Endodermal cell (in vitro differentiated cells): ENCODE measurements around the gene FBXW11. TPM values are rescaled to one million over a fixed set of nuclear protein-coding genes. Genes with fewer than 3 reads are reported as not detected.
"Not testable (repeated sequence)": the region's sequence is repeated elsewhere in the genome, so short reads cannot be mapped to it uniquely, and the experiment has no call there.

Experiments
- DNase-seq: peaks from one replicate; pipeline ENCODE4 v3.0.0-alpha.2; 2017
- H3K27ac ChIP-seq: 2 replicates; pipeline ENCODE4 v1.5.1; 2013; ENCODE audit warnings: mild to moderate bottlenecking, low read depth, low read length, moderate library complexity
- H3K27me3 ChIP-seq: 2 replicates; pipeline ENCODE4 v1.6.1; 2013; ENCODE audit warnings: mild to moderate bottlenecking, low read length, moderate library complexity; ENCODE audit not compliant: insufficient read depth, control insufficient read depth, poor library complexity, severe bottlenecking
- H3K36me3 ChIP-seq: 2 replicates; pipeline ENCODE4 v1.7.0; 2013; ENCODE audit warnings: mild to moderate bottlenecking, low read length, moderate library complexity; ENCODE audit not compliant: control insufficient read depth, insufficient read depth
- H3K4me1 ChIP-seq: one replicate; pipeline ENCODE4 v1.7.0; 2013; ENCODE audit warnings: low read length; ENCODE audit not compliant: control insufficient read depth, insufficient read depth
- H3K4me3 ChIP-seq: 2 replicates; pipeline ENCODE4 v1.5.1; 2013; ENCODE audit warnings: mild to moderate bottlenecking, low read length, moderate library complexity
- H3K9ac ChIP-seq: 2 replicates; pipeline ENCODE4 v1.6.1; 2013; ENCODE audit warnings: mild to moderate bottlenecking, low read length, moderate library complexity; ENCODE audit not compliant: poor library complexity, severe bottlenecking; ENCODE audit errors: extremely low read depth
- H3K9me3 ChIP-seq: 2 replicates; pipeline ENCODE4 v1.6.1; 2013; ENCODE audit warnings: mild to moderate bottlenecking, low read length, moderate library complexity; ENCODE audit not compliant: control insufficient read depth
- H3K27ac Mint-ChIP-seq: 2 replicates; pipeline ENCODE4 v1.8.0; 2020; ENCODE audit warnings: mixed read lengths
- H3K27me3 Mint-ChIP-seq: 2 replicates; pipeline ENCODE4 v1.8.0; 2021; ENCODE audit warnings: mild to moderate bottlenecking, mixed read lengths; ENCODE audit not compliant: insufficient read depth
- H3K36me3 Mint-ChIP-seq: 2 replicates; pipeline ENCODE4 v1.8.0; 2020; ENCODE audit warnings: low read depth, mixed read lengths
- H3K4me1 Mint-ChIP-seq: 2 replicates; pipeline ENCODE4 v1.8.0; 2020; ENCODE audit warnings: mixed read lengths
- H3K4me3 Mint-ChIP-seq: 2 replicates; pipeline ENCODE4 v1.8.0; 2020; ENCODE audit warnings: mild to moderate bottlenecking, moderate library complexity, mixed read lengths
- H3K9me3 Mint-ChIP-seq: 2 replicates; pipeline ENCODE4 v1.8.0; 2020; ENCODE audit warnings: mild to moderate bottlenecking, mixed read lengths
- CTCF ChIP-seq: fragments of 200-600 bp; sonication (generic); conservative IDR thresholded peaks from 2 replicates; pipeline ENCODE4 v1.5.0; 2021; ENCODE audit warnings: antibody characterized with exemption, mild to moderate bottlenecking
- WGBS, 2 experiments: methylation state at CpG; one replicate each; pipeline versions ENCODE4 v1.1.5 to v1.1.7; 2013; ENCODE audit warnings: missing lambda C conversion rate in 2 of 2, mixed read lengths in 1 of 2; ENCODE audit not compliant: insufficient coverage in 1 of 2, insufficient read length in 1 of 2; 5-methylcytosine and 5-hydroxymethylcytosine counted together
- total RNA-seq, 2 donors: library from RNA; stranded (reverse); fragmentation: NEBNext Ultra II Directional in 1 of 2; extraction: Animal tissue kit (Norgen Biotek cat#: 25700) in 1 of 2; gene quantifications; 2 replicates in 1 of 2; 3 replicates in 1 of 2; pipeline ENCODE4 v1.2.1, GENCODE V29; 2021

The FBXW11 gene
- total RNA-seq, 2 donors from 2014 or later, result 42.2 to 49.4 TPM

DNA sequence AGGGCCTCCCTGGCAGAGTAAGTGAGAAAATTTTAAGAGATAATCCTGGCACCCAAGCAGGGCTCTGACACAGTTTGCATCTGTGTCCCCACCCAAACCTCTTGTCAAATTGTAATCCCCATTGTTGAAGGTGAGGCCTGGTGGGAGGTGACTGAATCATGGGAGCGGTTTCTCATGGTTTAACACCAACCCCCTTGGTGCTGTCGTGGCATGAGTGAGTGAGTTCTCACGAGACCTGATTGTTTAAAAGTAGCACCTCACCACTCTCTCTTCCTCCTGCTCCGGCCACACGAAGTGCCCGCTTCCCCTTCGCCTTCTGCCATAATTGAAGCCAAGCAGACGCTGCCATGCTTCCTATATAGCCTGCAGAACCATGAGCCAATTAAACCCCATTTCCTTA lies 80.1 kb downstream of the FBXW11 start:
- WGBS, 2 experiments, result 75 to 86% methylated on average over 3 to 8 of the region's 8 CpGs
- Histone ChIP-seq H3K4me3 (peak overlapping the region; percentile 35), H3K27ac (no peak overlapping the region), H3K36me3 (peaks cover 3% of the 10 kb centered on the region), H3K9ac (no peak overlapping the region), H3K4me1 (no peaks in the 10 kb centered on the region), H3K9me3 (peaks cover 16% of the 10 kb centered on the region), H3K27me3 (no peaks in the 10 kb centered on the region)
- TF ChIP-seq CTCF, result no peak
- H3K9me3 Mint-ChIP-seq, result peaks cover 13% of the 10 kb centered on the region
- H3K36me3 Mint-ChIP-seq, result peaks cover 11% of the 10 kb centered on the region
- no peak overlapping the region for H3K4me3 Mint-ChIP-seq
- H3K27me3 Mint-ChIP-seq, result no peaks in the 10 kb centered on the region
- peak; percentile 85 for DNase-seq
- peak overlapping the region; percentile 36 for H3K27ac Mint-ChIP-seq
- H3K4me1 Mint-ChIP-seq, result peaks cover 34% of the 10 kb centered on the region

GRCh38 chr5:171924493-171925122 lies 81.8 kb downstream of the FBXW11 start:
- TF ChIP-seq CTCF, result no peak
- no peak overlapping the region for H3K27ac ChIP-seq

DNA sequence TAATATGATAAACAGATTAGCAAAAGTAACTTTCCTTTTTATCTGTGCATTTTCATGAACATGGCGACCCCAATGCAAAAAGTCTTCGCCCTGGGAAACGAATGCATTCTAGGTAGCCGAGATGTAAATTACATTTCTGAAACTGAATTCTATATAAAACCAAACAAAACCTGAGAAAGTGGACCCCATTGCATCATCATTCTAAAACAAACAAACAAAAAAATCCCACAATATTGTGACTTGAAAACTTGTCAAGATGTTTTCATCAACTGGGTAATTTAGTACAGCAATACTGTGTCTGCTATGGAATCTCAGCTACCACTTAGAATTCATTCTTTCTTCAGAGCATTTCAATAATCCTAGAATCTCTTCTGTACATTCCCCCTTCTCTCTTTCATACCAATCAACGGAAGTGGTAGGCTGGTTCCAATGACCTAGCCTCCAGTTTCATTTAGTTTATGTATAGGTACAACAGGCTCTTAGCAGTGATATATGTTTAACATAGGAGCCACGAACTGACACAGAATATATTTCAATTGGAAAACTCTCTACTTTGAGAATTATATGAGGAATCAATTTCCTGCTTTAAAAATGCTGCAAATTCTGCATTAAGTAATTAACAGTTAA lies 85.6 kb downstream of the FBXW11 start:
- TF ChIP-seq CTCF, result no peak
- H3K9ac ChIP-seq, result no peak overlapping the region
- no peaks in the 10 kb centered on the region for H3K27me3 ChIP-seq
- DNase-seq, result no peak
- H3K4me1 ChIP-seq, result no peaks in the 10 kb centered on the region
- no peak overlapping the region for H3K27ac ChIP-seq
- Mint-ChIP-seq H3K36me3 (peaks cover 8% of the 10 kb centered on the region), H3K4me1 (peaks cover 10% of the 10 kb centered on the region), H3K9me3 (peaks cover 13% of the 10 kb centered on the region), H3K27me3 (no peaks in the 10 kb centered on the region), H3K27ac (no peak overlapping the region), H3K4me3 (no peak overlapping the region)
- no peak overlapping the region for H3K4me3 ChIP-seq
- H3K9me3 ChIP-seq, result peaks cover 16% of the 10 kb centered on the region
- WGBS, 2 experiments, result 81 to 94% methylated on average over 4 to 6 of the region's 6 CpGs
- H3K36me3 ChIP-seq, result peaks cover 3% of the 10 kb centered on the region

More at GRCh38 chr5:171924493-171925122, 81.8 kb downstream of the FBXW11 start:
- Mint-ChIP-seq H3K4me3 (no peak overlapping the region), H3K27ac (no peak overlapping the region), H3K36me3 (peaks cover 8% of the 10 kb centered on the region), H3K9me3 (peaks cover 13% of the 10 kb centered on the region), H3K4me1 (peaks cover 26% of the 10 kb centered on the region), H3K27me3 (no peaks in the 10 kb centered on the region)
- H3K9me3 ChIP-seq, result peaks cover 16% of the 10 kb centered on the region
- no peaks in the 10 kb centered on the region for H3K4me1 ChIP-seq
- H3K36me3 ChIP-seq, result peaks cover 3% of the 10 kb centered on the region
- no peak overlapping the region for H3K9ac ChIP-seq
- DNase-seq, result peak; percentile 61
- WGBS, 2 experiments, result 97 to 99% methylated on average over 19 to 25 of the region's 25 CpGs
- H3K27me3 ChIP-seq, result no peaks in the 10 kb centered on the region
- H3K4me3 ChIP-seq, result no peak overlapping the region

- H3K4me1 ChIP-seq, H3K27ac Mint-ChIP-seq, H3K27me3 ChIP-seq, H3K9ac ChIP-seq, H3K4me3 ChIP-seq, H3K36me3 Mint-ChIP-seq, H3K4me3 Mint-ChIP-seq, H3K36me3 ChIP-seq, H3K9me3 ChIP-seq, H3K27me3 Mint-ChIP-seq, DNase-seq, H3K27ac ChIP-seq, H3K9me3 Mint-ChIP-seq: not testable (repeated sequence)
- peaks cover 28% of the 10 kb centered on the region for H3K4me1 Mint-ChIP-seq
- 95% methylated on average over 2 of the region's 4 CpGs; no CpG with 5 or more reads in 1 of the 2 experiments for whole genome bisulfite sequencing, 2 experiments
These were observed 90.7 kb downstream of the FBXW11 start for GRCh38 chr5:171915700-171916099.
